ENCODE measurements around the gene TOLLIP. TPM values are rescaled to one million over a fixed set of nuclear protein-coding genes. Genes with fewer than 3 reads are reported as not detected.
A peak's percentile ranks its signal among the peaks of the same experiment; 100 is the strongest.

TOLLIP gene
- total RNA-seq, 1 donor from 2014 or later: 58.4 TPM

DNA sequence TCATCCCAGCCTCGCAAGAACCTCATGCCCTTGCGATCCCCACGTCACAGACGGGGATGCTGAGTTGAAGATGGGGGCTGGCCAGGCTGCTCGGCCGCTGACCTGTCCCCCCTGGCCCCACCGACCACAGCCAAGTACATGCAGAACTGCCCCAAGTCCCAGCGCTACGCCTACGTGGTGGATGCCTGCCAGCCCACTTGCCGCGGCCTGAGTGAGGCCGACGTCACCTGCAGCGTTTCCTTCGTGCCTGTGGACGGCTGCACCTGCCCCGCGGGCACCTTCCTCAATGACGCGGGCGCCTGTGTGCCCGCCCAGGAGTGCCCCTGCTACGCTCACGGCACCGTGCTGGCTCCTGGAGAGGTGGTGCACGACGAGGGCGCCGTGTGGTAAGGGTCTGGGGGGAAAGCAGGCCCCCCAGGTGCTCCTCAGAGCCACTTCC lies 76.5 kb downstream of the TOLLIP start:
- DNase-seq (ENCODE audit: low spot score): peak; percentile 87
- Mint-ChIP-seq H3K27me3 (ENCODE audit: low read depth) (peaks cover 8% of the 10 kb centered on the region), H3K4me3 (ENCODE audit: unreplicated experiment) (no peak overlapping the region), H3K27ac (ENCODE audit: unreplicated experiment) (no peak overlapping the region), H3K9me3 (ENCODE audit: low read depth) (no peaks in the 10 kb centered on the region), H3K36me3 (ENCODE audit: low read depth) (no peaks in the 10 kb centered on the region), H3K4me1 (ENCODE audit: low read depth) (no peaks in the 10 kb centered on the region)
- TF ChIP-seq CTCF (IDR thresholded peaks at IDR 0.05): no peak

DNA sequence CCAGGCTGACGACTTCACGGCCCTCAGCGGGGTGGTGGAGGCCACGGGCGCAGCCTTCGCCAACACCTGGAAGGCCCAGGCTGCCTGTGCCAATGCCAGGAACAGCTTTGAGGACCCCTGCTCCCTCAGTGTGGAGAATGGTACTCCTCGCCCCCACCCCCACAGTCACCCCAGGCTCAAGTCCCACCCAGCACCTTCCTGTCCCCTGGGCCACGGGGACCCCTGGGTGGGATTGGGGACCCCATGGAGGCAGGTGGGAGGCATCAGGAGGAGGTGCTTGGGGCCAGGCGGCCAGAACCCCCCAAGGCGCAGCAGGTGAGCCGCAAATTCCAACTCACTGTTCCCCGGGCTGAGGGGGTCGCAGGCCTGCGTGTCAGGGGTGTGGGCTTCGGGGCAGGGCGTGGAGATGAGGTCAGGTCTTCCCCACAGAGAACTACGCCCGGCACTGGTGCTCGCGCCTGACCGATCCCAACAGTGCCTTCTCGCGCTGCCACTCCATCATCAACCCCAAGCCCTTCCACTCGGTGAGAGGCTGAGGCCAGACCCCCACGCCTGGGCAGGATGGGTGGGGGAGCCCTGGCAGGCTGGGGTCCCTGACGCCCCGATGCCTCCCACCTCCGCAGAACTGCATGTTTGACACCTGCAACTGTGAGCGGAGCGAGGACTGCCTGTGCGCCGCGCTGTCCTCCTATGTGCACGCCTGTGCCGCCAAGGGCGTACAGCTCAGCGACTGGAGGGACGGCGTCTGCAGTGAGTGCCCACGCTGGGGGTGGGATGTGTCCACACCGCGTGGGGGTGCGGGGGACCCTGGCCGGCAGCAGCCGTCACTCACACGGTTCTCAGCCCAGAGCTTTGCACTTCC lies 77.2 kb downstream of the TOLLIP start:
- no peaks in the 10 kb centered on the region for H3K4me1 Mint-ChIP-seq (ENCODE audit: low read depth)
- H3K27ac Mint-ChIP-seq (ENCODE audit: unreplicated experiment): no peak overlapping the region
- peak; percentile 78 for DNase-seq (ENCODE audit: low spot score)
- H3K9me3 Mint-ChIP-seq (ENCODE audit: low read depth): no peaks in the 10 kb centered on the region
- no peak for TF ChIP-seq CTCF (IDR thresholded peaks at IDR 0.05)
- no peaks in the 10 kb centered on the region for H3K36me3 Mint-ChIP-seq (ENCODE audit: low read depth)
- H3K4me3 Mint-ChIP-seq (ENCODE audit: unreplicated experiment): no peak overlapping the region
- H3K27me3 Mint-ChIP-seq (ENCODE audit: low read depth): peaks cover 8% of the 10 kb centered on the region

DNA sequence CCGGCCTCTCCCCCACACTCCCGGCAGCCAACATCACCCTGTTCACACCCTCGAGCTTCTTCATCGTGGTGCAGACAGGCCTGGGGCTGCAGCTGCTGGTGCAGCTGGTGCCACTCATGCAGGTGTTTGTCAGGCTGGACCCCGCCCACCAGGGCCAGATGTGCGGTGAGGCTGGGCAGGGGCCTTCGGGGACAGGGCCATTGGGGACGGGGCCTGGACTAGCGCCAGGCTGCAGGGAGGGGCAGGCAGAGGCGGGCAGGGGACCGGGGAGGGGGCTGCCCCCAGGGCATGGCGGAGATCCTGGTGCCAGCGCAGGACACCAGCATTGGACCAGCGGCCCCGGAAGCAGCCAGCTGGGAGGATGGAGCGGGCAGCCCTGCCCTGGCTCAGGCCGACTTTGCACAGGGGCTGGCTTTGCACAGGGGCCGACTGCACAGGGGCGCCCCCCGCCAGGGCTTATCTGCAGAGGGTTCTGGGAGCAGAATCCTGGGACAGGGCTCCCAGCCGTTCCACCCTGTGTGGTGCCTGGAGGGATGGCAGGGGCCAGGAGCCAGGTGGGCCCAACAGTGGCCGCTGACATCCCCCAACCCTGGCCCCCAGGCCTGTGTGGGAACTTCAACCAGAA lies 77.9 kb downstream of the TOLLIP start:
- DNase-seq (ENCODE audit: low spot score): peak; percentile 94
- no peaks in the 10 kb centered on the region for H3K9me3 Mint-ChIP-seq (ENCODE audit: low read depth)
- peaks cover 8% of the 10 kb centered on the region for H3K27me3 Mint-ChIP-seq (ENCODE audit: low read depth)
- no peak overlapping the region for H3K4me3 Mint-ChIP-seq (ENCODE audit: unreplicated experiment)
- TF ChIP-seq CTCF (IDR thresholded peaks at IDR 0.05): no peak
- H3K27ac Mint-ChIP-seq (ENCODE audit: unreplicated experiment): no peak overlapping the region
- H3K36me3 Mint-ChIP-seq (ENCODE audit: low read depth): no peaks in the 10 kb centered on the region
- no peaks in the 10 kb centered on the region for H3K4me1 Mint-ChIP-seq (ENCODE audit: low read depth)

DNA sequence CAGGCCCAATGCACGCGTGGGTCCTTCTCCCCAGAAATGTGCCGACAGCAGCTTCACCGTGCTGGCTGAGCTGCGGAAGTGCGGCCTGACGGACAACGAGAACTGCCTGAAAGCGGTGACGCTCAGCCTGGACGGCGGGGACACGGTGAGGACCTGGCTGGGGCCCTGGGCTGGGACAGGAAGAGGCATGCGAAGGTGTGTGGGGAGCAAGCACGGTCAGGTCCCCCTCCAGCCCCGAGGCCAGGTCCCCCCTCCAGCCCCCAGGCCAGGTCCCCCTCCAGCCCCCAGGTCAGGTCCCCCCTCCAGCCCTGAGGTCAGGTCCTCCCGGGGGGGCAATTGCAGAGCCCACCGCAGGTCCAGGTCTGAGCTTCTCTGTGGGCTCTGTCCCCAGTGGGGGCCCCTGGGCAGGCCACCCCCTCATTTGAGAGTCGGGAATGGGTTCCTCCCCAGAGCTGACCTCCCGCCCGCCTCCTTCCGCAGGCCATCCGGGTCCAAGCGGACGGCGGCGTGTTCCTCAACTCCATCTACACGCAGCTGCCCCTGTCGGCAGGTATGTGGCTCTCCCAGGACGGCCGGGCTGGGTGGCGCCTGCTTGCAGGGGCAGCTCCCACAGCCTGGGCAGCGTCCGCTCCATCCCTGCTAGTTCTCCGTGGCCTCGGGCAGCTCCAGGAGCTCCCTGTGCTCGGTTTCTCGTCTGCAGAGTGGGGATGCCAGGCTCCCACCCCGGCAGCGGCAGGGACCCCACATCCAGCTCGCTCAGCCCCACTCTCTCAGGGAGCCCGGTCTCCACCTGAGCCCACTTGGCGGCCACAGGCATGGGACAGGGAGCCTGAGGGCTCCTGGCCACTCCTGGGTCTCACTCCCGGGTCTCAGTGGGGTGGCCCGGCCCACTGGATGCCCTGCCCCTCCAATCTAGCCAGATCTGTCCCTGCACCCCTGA lies 78.7 kb downstream of the TOLLIP start:
- peak; percentile 88 for DNase-seq (ENCODE audit: low spot score)
- no peak for TF ChIP-seq CTCF (IDR thresholded peaks at IDR 0.05)
- Mint-ChIP-seq H3K9me3 (ENCODE audit: low read depth) (no peaks in the 10 kb centered on the region), H3K4me1 (ENCODE audit: low read depth) (no peaks in the 10 kb centered on the region), H3K27ac (ENCODE audit: unreplicated experiment) (no peak overlapping the region), H3K27me3 (ENCODE audit: low read depth) (peaks cover 7% of the 10 kb centered on the region), H3K4me3 (ENCODE audit: unreplicated experiment) (no peak overlapping the region), H3K36me3 (ENCODE audit: low read depth) (no peaks in the 10 kb centered on the region)

- no peak for TF ChIP-seq CTCF (IDR thresholded peaks at IDR 0.05)
- Mint-ChIP-seq H3K27me3 (ENCODE audit: low read depth) (peaks cover 6% of the 10 kb centered on the region), H3K36me3 (ENCODE audit: low read depth) (no peaks in the 10 kb centered on the region), H3K4me3 (ENCODE audit: unreplicated experiment) (no peak overlapping the region), H3K27ac (ENCODE audit: unreplicated experiment) (no peak overlapping the region), H3K4me1 (ENCODE audit: low read depth) (no peaks in the 10 kb centered on the region), H3K9me3 (ENCODE audit: low read depth) (no peaks in the 10 kb centered on the region)
- DNase-seq (ENCODE audit: low spot score): peak; percentile 55
These were observed 79.3 kb downstream of the TOLLIP start for GRCh38 chr11:1230121-1230455.
